NCI-H345 (cell line): ENCODE results near the gene PPP4R2.

ENCODE experiments used
- DNase-seq: peaks from one replicate; lab custom pipeline; 2025; lab: John Stamatoyannopoulos, UW

Gene PPP4R2

GRCh38 chr3:72996473-72997333 lies at the start of gene PPP4R2:
TSS of gene PPP4R2 (plus strand) at chr3:72996811. CDS start at chr3:72997038, 227 bp downstream.
- peak; percentile 86 for DNase-seq

- no peak for DNase-seq
These were observed 48.7 kb upstream of the PPP4R2 start for GRCh38 chr3:72947715-72948490.

- DNase-seq, result no peak
These were observed 47.6 kb upstream of the PPP4R2 start for GRCh38 chr3:72949016-72949415.

GRCh38 chr3:72950372-72950771 lies 46.2 kb upstream of the PPP4R2 start:
- no peak for DNase-seq

- no peak for DNase-seq
These were observed 45.8 kb upstream of the PPP4R2 start for GRCh38 chr3:72950801-72951200.

GRCh38 chr3:72951259-72951722 lies 45.3 kb upstream of the PPP4R2 start:
- DNase-seq, result no peak

GRCh38 chr3:72953325-72953956 lies 43.2 kb upstream of the PPP4R2 start:
- DNase-seq, result no peak

GRCh38 chr3:72957297-72957696 lies 39.3 kb upstream of the PPP4R2 start:
- DNase-seq, result no peak

- no peak for DNase-seq
These were observed 37.3 kb upstream of the PPP4R2 start for GRCh38 chr3:72959336-72959735.

- DNase-seq, result no peak
These were observed 35.6 kb upstream of the PPP4R2 start for GRCh38 chr3:72960812-72961518.

- no peak for DNase-seq
These were observed 34.9 kb upstream of the PPP4R2 start for GRCh38 chr3:72961752-72962151.

- DNase-seq, result no peak
These were observed 34.3 kb upstream of the PPP4R2 start for GRCh38 chr3:72962317-72962716.

- no peak for DNase-seq
These were observed 32.0 kb upstream of the PPP4R2 start for GRCh38 chr3:72964633-72965032.

- no peak for DNase-seq
These were observed 28.3 kb upstream of the PPP4R2 start for GRCh38 chr3:72968266-72968664.

GRCh38 chr3:72969766-72970165 lies 26.8 kb upstream of the PPP4R2 start:
- DNase-seq, result no peak

- no peak for DNase-seq
These were observed 25.7 kb upstream of the PPP4R2 start for GRCh38 chr3:72970942-72971341.

GRCh38 chr3:72972706-72973030 lies 23.9 kb upstream of the PPP4R2 start:
- no peak for DNase-seq

- no peak for DNase-seq
These were observed 23.4 kb upstream of the PPP4R2 start for GRCh38 chr3:72973031-72973723.

- DNase-seq, result no peak
These were observed 22.8 kb upstream of the PPP4R2 start for GRCh38 chr3:72973786-72974185.

GRCh38 chr3:72974956-72975355 lies 21.7 kb upstream of the PPP4R2 start:
- no peak for DNase-seq

GRCh38 chr3:72976281-72976741 lies 20.3 kb upstream of the PPP4R2 start:
- no peak for DNase-seq
